Epithelial cell of proximal tubule (primary cell): ENCODE results near the gene SMIM5. TPM values are rescaled to one million over a fixed set of nuclear protein-coding genes. Genes with fewer than 3 reads are reported as not detected.
"Not testable (repeated sequence)": the region's sequence is repeated elsewhere in the genome, so short reads cannot be mapped to it uniquely, and the experiment has no call there.

Experiments
- DNase-seq: peaks from one replicate; pipeline ENCODE4 v3.0.0-alpha.2; 2011; ENCODE audit warnings: low read depth
- H3K4me3 ChIP-seq: 2 replicates; pipeline ENCODE4 v1.5.1; 2011; ENCODE audit warnings: low read depth, mild to moderate bottlenecking, low read length
- total RNA-seq: library from RNA; depleted of rRNA; stranded (reverse); fragments of >200 nt; gene quantifications from 2 replicates; pipeline ENCODE4 v1.2.3, GENCODE V29; 2015
- TF ChIP-seq, protein P1 (sequence below): conservative IDR thresholded peaks from 2 replicates; pipeline ENCODE4 v1.5.1; 2012; ENCODE audit warnings: low read depth, mild to moderate bottlenecking, low read length

The SMIM5 gene
- total RNA-seq, 1 donor from 2014 or later, result 0.63 TPM

- H3K4me3 ChIP-seq, result no peak overlapping the region
- DNase-seq, result no peak
- TF ChIP-seq, protein P1, sequence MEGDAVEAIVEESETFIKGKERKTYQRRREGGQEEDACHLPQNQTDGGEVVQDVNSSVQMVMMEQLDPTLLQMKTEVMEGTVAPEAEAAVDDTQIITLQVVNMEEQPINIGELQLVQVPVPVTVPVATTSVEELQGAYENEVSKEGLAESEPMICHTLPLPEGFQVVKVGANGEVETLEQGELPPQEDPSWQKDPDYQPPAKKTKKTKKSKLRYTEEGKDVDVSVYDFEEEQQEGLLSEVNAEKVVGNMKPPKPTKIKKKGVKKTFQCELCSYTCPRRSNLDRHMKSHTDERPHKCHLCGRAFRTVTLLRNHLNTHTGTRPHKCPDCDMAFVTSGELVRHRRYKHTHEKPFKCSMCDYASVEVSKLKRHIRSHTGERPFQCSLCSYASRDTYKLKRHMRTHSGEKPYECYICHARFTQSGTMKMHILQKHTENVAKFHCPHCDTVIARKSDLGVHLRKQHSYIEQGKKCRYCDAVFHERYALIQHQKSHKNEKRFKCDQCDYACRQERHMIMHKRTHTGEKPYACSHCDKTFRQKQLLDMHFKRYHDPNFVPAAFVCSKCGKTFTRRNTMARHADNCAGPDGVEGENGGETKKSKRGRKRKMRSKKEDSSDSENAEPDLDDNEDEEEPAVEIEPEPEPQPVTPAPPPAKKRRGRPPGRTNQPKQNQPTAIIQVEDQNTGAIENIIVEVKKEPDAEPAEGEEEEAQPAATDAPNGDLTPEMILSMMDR, result no peak
Measured at GRCh38 chr17:75635610-75636202, 2.5 kb downstream of the SMIM5 start.

DNA sequence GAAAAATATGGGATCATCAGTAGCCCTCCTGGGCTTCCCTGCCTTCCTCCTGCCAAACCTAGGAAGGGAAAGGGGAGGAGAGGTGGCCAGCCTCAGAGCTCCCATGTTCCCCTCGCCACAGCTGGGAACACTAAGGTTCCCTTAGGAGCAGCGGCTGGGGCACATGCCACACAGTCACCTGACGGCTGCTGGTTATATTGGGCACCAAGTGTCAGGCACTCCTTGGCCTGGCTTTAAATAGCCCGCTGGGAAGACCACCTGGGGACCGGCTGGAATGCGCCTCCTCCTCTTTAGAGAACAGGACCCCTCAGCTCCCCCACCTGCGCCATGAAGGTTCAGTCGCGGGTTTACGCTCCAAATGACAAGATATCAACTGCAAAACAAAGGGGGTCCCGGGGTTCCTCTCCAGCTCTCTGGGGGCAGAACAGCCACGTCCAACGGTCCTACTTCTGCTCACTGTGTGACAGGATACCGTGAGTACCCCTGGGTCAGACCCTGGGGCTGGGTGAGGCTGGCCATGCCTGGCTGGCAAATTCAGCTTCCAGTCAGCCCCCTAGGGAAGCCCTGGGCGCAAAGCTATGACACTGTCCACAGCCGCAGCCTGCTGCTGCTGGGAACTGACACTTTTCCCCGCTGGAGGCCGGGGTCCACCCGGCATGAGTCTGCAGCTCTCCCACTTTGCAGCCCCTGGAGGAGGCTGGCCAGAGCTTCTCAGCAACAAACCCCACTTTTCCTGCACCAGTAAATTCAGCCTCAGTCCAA, 3.3 kb downstream of the SMIM5 start:
- no peak overlapping the region for H3K4me3 ChIP-seq
- DNase-seq, result no peak
- TF ChIP-seq, protein P1, result no peak

DNA sequence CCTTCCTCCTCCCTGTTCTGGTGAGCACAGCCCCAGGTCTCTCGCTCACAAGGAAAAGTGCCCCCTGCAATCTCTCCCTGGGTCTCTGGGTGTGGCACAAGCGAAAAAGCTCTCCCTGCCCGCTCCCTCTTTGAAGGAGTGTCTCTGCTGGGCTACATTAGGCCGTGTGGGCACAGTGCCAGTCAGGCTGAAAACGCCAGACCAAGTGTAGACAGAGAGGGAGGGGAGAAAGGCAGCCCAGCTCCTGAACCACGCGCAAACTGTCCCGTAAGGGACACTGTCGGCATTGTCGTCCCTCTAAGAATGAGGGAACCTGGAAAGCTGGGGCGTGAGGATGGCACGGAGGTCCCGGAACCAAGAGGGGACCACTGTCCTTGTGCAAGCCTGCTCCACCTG, 3.9 kb downstream of the SMIM5 start:
- TF ChIP-seq, protein P1, result no peak
- no peak for DNase-seq
- H3K4me3 ChIP-seq, result no peak overlapping the region

DNA sequence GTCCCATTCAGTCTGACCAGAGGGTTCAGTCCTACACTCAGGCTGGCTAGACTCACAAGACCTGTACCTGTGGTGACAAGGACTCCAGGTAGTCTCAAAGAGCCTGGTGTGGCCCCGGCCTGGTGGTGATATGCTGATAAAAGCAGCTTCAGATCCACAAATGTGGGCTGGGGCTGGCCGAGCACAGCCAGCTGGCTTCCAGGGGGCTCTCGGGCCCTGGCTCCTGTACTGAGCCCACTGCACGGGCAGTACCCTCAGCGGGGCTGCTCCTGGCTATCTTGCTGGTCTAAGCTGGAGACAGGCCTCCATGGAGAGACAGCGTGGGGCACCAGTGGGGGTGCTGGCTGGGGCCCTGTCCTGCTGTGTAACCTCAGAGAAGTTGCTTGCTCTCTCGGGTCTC, 4.3 kb downstream of the SMIM5 start:
- TF ChIP-seq, protein P1, result no peak
- DNase-seq, result no peak
- no peak overlapping the region for H3K4me3 ChIP-seq

GRCh38 chr17:75638039-75638438, 4.8 kb downstream of the SMIM5 start:
- H3K4me3 ChIP-seq, DNase-seq: not testable (repeated sequence)

GRCh38 chr17:75638893-75639292, 5.7 kb downstream of the SMIM5 start:
- DNase-seq, result no peak
- TF ChIP-seq, protein P1, result no peak
- H3K4me3 ChIP-seq, result no peak overlapping the region

DNA sequence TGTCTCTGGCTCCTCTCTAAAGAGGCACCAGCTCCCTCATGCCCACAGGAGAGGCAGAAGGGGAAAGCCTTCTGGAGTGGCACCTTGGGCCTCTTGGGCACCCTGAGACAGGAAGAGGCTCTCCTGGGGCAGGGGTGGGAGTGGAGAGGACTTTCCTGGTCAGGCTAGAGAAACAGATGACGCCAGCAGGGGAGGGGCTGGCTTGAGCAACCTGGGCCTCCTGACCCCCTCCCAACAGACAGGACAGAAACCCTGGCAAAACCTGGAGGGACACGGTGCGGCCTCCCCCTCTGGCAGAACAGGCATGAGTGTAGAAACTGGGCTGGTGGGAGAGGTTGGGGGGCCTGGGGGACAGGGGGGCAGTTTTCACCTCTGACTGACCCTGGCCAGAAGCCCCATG, 6.1 kb downstream of the SMIM5 start:
- no peak for DNase-seq
- H3K4me3 ChIP-seq, result no peak overlapping the region
- TF ChIP-seq, protein P1, result no peak
